ENCODE results near the gene STAT1. TPM values are rescaled to one million over a fixed set of nuclear protein-coding genes. Genes with fewer than 3 reads are reported as not detected.

The STAT1 gene
- total RNA-seq, result 51.6 TPM

DNA sequence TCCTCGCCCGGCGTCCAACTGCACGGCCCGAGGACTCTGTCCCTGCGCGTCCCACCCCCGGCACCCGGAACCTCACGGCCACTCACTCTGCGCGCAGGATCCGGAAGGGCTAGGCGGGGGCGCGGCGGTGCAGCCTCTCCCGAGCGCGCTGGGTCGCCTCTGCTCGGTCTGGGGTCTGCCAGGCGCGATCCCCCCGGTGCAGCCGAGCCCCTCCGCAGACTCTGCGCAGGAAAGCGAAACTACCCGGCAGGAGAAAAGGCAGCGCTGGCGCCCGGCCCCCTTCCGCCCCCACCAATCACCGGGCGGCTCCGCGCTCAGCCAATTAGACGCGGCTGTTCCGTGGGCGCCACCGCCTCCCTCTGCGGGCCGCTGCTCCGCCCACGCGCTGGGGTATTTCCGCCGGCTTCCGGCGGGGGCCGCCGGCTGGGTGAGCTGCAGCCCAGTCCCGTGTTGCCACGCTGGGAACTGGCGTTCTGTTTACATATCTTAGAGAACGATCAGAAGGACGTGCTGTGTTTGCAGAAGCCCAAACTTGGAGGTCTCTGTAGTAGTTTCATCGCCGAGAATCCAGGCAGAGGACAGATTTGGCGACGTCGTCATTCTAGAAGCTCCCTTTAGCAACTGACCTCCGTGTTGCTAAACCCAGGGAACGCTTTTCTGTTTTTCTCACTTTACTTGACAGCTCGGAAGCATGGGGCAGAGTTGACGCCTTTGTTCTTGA is at the start of gene STAT1:
Gene STAT1, minus strand, starts transcription at position 240 of the 721 bp plus-strand sequence. CDS start 4,168 bp downstream, outside the sequence.
- peak; percentile 88 for DNase-seq

DNA sequence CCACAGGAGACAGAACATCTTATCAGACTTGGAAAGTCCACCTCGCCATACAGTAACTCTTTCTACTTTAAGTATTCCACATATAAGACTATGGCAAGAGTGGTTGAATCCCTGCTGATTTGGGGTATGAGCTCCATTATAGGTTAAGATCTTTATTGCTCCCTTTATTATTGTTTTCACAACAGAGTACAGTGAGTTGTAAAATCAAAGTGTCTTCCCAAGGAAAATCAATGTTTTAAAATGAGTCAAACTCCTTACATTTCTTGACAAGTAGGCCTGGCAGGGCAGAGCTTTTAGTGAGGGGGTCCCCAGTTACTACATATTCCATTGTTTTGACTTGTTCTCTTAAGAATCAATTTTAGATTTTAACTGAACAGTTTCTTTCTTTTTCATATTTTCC is 49.6 kb upstream of the STAT1 start:
- DNase-seq, result no peak

DNA sequence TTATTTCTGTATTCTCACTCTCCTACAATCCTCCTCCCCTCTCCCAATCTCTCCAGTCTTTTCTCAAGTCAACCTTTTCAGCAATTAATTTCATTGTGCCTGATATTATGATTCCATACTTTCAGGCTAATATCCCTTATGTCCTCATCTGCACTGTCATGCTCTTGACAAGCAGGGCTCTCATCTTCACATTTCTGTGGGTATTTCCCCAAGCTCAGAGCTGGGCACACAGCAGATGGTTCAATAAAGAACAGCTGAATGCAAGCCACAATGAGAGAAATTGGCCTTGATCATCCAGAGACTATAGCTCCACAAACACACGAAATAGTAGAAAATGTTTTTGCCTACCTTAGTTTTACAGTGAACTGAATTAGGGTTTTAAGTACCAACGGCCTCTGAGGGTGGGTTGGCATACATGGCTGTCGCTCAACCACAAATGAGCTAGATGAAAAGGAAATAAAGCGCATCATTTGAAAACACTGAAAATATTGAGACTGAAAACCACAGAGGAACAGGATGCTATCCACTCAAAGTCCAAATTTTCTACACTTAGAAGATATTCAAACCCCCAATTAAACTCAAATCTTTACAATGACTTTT is 47.5 kb upstream of the STAT1 start:
- no peak for DNase-seq

DNA sequence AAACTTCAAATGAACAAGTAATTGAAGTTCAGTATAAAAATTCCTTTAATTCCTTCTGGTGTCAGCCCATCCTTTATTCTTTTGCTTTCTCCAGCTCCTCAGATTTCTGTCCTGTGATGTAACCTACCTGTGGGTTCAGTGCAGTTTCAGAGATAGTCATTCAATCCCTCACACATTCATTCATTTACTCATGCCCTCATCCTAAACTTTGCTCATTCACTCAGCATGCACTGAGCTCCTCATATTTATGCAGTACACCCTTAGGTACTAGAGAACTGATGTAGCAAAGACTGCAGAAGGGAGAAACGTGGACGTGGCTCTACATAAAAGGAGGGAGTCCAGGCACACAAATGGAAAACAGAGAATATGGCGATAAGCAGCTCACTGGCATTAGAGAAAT is 45.3 kb upstream of the STAT1 start:
- no peak for DNase-seq

DNA sequence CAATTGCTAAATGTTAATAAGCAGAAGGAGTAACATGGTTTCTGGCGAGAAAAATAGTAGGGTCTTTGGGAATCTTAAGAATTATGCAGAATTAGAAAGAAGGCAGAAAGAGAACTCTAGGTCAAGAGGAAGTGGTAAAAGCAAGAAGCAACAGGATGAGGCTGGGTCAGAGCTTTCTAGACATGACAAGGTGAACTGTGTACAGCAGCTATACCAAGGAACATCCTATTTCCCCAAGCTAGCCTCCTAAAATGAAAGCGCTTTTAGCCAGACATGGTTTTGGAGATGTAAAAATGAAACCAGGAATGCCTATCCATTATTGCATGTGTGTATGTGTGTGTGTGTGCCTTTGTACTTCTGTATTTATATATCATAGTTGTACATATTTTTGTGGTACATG is 42.3 kb upstream of the STAT1 start:
- no peak for DNase-seq

DNA sequence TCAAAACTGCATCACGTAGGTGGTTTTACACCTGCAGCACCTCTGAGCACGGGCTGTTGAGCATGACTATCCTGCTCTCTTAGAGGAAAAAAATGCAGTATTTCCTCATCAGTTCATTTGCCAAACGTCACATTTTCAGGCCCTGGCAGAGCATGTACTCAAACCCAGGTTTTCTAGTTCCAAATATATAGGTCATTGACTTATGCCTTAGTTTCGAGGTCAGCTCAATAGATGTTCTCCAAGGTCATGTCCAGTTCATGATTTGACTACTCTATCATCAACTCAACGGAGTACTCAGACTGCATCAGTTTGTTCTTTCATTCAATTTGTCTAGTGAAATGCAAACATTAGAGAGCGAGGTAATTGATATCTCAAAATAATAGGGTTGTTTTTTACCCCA is 39.3 kb upstream of the STAT1 start:
- DNase-seq, result no peak

DNA sequence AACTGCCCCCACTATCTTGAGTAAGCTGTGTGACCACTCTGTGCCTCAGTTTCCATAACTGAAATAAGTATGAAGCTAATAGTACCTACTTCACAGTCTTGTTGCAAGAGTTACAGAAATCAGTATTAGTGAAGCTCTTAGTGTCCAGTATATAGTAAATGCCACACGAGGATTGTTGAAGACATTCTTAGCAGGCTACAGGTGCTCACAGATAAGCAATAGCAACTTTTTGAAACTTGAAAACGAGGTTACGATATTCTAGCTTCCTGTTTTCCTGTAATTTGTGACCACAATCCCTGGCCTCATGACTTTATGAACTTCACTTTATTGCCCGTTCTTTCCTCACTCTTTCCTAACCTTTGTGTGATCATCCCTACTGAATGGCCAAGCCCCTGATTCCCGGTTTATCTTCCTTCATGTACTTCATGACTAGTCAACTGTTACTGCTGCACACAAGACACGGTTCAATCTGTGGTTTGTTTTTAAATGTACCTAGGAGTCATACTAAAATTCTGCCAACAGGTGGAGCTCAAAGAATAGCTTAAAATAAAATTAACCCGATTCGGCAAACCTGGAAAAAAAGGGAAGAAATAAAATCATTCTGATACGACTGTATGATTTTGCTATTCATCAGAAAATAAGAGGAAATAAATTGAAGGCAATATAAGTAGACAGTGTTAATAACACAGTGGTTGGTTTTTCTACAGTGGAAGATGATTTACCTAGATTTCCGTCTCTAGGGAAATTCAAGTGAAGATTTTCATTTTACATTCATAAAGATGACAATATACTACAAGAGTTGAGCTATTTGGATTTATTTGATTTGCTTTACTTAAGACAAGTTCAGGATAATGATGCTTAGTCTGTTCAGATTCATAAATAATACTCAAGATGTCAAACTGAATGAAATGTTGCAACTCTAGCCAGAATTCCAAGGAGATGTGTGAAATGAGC is 38.1 kb upstream of the STAT1 start:
- DNase-seq, result peak; percentile 32

DNA sequence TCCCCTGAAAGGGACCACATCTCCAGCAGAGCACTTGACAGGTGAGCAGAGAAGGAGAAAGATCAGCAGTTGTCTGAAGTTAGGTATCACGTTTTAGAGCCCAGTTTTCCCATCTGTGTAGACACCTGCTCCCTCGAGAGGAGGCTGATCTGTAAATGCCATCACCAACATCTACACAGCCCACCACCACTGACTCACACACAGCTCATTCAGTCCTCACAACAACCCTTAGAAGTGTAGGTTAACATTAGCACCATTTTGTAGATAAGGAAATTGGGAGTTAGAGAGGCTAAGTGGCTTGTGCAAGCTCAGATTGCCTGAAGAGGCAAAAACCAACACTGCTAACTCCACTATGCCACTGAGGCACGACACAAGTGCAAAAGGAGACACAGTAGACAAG is 37.2 kb upstream of the STAT1 start:
- no peak for DNase-seq

DNA sequence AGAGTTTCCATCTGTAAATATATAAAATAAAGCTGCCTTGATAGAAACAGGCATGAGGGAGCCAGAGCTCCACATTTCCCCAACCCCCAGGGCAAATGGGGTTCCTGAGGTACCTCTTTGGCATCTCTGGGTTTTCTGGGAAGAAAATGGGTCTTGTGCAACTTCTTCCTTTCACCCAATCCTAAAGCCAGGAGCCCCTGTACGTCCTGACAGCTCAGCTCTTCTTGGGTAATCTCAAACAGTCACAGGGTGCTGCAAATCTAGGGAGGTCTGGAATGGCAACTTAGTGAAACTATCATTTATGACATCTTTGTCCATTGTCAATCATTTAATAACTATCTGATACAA is 36.6 kb upstream of the STAT1 start:
- no peak for DNase-seq

DNA sequence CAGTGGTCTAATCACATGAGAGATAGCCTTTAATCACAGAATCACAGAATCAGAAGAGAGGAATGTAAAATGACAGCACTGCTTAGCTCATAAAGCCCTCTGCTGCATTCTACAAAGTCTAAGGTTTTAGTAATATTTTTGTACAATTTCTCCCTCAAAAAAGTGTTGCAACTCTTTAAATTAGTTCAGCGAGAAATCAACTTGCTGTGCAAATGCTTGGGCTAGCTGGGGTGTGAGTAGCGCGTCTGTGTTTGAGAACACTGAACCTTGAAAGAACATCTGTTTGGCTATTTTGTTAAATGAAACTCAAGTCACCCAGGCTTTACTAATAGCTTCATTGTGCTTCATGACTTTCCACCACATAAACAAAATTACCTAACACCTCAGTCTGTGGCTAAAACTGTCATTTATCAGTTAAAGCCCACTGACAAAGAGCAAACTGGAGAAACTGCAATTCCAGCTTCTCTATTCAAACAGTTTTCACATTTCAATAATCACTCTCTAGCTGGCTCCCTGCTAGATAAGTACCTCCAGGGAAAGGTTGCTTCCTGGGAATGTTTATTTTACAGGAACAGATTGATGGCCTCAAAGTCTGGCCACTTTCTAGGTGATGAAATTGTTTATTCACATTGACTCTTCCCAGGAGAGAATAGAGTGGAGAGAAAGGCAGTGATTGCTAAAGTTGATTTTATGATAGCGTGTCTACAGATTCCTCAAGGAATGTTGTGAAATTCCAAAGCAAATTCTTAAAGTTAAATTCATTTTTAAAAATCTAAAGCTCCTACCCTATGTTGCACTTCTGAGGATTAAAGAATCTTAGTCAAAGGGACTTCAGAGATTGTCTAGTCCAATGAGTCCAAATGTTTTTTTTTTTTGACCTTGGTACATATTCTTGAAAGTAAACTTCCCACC is 36.0 kb upstream of the STAT1 start:
- DNase-seq, result peak; percentile 84

DNA sequence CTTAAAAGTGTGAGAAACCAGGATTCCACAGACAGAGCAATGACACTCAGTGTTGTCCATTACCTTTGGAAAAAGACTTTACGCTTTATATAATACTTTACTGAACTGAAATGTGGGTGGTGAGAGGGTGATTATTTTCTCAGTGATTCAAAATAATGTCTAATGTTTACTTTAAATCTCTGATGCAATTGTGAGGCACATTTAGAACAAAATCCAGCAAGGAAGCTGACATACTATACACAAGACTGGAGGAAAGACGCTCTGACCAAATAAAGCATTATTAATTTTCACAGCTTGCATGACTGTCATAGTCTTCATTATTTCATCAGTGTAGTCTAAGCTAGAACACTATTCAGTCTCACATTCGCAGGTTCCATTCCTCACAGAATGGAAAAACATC is 34.1 kb upstream of the STAT1 start:
- DNase-seq, result no peak

DNA sequence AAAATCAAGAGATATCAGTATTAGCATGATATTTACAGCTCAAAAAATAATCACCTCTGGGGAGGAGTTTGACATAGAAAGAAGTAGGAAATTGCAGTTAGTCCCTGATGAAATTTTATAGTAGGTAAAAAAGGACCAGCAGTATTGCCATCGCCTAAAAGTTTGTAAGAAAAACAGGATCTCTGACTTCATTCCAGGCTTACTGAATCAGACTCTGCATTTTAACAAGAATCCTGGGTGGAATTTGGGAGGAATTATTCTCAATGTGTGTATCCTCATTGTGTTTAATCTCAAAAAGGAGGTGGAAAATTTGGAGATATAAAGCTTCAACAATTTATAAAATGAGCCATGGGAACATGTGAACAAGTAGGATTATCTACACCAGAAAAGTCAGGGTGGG is 31.2 kb upstream of the STAT1 start:
- no peak for DNase-seq

DNA sequence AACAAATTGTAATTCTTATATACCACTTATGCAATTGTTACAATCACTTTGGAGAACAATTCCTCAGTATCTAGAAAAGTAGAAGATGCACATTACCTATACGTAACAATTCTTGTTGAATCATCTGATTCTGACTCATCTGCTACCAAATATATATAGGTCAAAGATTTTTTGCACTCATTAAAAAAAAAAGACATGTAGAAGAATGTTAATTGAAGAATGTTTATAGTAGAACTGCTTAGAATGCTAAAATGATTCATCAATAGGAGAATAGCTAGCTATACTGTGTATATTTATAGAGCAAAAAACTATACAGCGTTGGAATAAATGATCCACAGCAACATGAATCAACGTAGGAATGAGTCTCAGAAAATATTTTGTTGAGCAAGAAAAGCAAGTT is 29.5 kb upstream of the STAT1 start:
- DNase-seq, result no peak

DNA sequence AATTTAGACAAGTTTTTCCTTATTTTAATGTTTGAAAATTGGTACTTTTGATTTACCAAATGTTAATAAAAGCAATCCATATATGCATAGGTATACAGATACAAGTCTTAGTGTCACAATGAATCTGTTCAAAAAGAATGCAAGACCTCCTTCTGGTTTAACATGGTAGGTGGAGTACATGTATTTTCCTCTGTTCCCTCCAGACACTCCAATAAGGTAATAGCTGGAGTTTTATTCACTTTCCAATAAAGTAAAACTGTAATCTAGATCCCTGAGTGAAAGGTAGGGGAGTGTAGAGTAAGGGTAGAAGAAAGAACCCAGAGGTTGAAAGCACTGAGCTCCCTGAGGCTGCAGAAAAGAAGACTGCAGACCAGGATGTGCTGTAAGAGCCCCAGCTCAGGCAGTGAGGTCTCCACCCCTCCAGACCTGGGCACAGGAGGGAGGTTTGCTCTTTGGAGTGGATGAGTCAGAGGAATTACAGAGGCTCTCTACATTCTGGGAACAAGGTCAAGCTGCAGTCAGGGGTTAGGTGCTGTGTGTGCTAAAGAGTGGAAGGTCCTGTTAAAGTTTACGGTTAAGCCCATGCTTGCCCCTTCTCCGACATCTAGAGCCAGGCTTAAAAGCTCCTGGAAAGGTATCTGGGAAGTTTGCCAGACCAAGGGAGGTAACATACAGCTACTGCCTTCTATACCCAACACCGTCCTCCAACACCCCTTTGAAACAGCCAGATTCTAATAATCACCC is 27.6 kb upstream of the STAT1 start:
- DNase-seq, result no peak

DNA sequence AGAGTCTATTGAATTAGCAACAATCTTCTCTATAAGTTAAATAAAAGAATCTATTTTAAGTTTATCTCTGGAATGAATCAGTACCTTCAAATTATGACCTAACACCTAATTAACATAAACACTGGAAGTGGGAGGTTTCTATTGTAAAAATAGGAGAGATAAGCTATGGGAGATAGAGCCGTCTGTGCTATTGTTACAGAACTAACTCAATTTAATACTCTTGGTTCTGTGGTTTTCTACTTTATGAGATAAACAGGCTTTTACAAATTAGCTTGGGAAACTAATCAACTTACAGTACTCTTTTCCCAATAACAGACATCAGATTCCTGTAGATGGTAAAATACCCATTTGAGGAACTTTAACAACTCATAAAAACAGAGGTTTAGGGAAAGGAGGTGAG is 25.6 kb upstream of the STAT1 start:
- no peak for DNase-seq

DNA sequence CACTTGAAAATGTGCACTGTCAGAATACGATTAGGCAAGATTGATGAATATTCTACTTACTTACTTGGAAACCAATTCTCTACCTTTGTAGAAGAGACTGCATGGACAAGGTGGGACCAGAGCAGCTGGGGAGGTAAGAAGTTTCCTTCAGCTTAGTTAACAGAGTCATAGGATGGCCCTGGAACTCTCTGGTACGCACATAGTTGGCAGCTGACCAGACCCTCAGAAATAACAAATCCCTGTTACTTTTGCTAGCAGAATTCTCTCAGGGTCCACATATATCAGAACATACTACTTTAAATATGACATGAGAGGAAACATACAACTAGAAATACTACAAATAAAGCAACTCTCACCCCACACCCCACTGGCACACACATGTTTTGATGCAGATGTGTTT is 24.8 kb upstream of the STAT1 start:
- no peak for DNase-seq

DNA sequence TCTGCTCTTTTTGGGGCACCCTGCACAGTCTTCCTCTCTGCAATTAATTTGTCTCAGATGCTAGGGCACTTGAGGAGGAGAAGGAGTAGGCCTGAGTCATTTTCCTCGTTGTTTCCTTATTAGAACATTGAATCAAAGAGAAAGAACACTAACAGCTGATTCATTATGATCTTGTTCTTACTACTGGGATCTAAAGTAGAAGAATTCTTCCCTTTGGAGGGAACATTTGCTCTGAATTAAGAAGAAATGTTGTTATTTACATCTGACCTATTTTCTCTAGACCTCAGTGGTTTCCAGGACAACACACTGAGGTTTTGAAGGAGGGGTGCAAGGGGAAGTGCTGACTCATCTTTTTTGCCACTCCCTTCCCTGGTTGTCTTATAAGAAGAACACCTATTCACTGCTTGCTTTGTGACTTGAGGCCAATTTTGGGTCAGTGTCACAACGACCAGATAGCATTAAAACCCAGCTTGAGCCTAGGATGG is 24.3 kb upstream of the STAT1 start:
- peak; percentile 11 for DNase-seq

DNA sequence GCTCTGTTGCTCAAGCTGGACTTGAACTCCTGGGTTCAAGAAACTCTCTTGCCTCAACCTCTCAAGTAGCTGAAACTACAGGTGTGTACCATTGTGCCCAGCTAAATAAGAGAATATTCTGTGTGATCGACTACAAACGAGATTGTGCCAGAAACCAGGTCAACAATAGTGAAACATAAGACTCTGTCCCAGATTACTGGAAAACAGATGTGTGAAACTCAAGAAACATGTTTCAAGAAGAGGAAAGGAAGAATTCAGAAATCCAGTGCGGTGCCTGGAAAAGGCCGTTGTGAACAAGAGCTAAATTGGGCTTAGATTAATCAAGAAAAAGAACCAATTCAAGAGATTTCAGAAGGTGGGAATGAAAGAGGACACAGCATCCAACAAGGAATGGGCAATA is 23.4 kb upstream of the STAT1 start:
- no peak for DNase-seq

DNA sequence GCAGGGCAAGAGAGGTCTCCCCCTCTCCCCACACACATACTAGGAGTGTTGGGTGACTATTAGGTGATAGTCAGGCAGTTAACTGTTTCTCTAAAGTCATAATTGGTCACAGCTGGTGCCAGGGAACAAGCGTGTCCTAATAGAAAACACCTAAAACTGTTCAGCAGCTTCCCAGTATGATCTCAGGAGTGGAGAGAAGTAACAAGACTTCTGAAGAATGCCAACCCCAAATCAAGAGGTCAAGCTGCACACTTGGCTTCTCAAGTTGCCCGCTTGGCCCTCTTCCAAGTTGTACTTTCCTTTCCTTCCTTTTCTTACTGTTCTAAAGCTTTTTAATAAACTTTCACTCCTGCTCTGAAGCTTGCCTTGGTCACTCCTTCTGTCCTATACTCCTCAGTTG is 22.4 kb upstream of the STAT1 start:
- DNase-seq, result no peak

DNA sequence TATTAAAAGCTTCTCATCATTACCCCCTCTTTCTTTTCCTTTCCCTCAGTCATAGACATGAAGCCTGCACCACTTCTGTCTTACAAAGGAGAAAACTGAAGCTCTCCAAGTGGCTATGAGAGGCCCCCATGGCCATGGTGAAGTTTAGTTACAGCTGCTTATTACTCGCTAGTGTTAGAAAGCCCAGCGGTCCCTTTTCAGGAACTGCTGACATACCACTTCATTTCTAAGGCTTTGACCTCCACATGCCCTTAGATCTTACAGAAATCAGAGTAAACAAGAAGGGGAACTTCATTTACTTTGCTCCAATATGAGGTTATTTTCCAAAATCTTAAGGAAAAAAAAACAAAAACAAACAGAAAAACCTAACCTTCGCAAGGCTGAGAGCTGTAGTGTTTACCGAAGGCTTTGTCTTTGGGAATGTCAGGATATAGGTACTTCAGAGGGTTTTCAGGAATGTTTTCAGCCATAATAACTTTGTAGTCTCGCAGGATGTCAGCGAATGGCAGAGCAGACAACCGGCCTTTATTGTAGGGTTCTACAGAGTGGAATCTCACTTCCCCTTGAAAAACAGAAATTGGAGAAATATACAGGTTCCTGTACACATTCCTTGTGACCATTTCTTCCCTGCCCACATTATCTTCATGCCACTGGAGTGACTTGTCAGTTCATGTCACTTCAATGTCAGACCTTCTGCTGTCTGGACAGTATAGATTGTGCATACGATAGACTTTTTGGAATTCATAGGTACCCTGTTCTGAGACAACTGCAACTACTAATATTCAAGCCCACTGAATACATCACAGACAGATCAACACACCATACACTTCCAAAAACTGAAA is 18.8 kb upstream of the STAT1 start:
- no peak for DNase-seq
